Duodenal mucosa (tissue), 2 donors: ENCODE data around the gene SLC12A3.
"Not testable (repeated sequence)": the region's sequence is repeated elsewhere in the genome, so short reads cannot be mapped to it uniquely, and the experiment has no call there.

ENCODE experiments used
- H3K27ac ChIP-seq: one replicate; pipeline ENCODE4 v1.7.0; 2013; ENCODE audit warnings: low read depth, low read length
- H3K27me3 ChIP-seq, 2 donors: one replicate each; pipeline ENCODE4 v1.7.0; 2013; ENCODE audit warnings: low read length in 2 of 2, control low read depth in 1 of 2; ENCODE audit not compliant: insufficient read depth in 2 of 2, control insufficient read depth in 1 of 2
- H3K36me3 ChIP-seq, 2 donors: one replicate each; pipeline ENCODE4 v1.7.0; 2013; ENCODE audit warnings: low read length in 2 of 2, control low read depth in 1 of 2; ENCODE audit not compliant: insufficient read depth in 2 of 2, control insufficient read depth in 1 of 2
- H3K4me1 ChIP-seq, 2 donors: one replicate each; pipeline ENCODE4 v1.7.0; 2013; ENCODE audit warnings: low read length in 2 of 2, control low read depth in 1 of 2; ENCODE audit not compliant: insufficient read depth in 2 of 2, control insufficient read depth in 1 of 2
- H3K4me3 ChIP-seq, 2 donors: one replicate each; pipeline ENCODE4 v1.7.0; 2013; ENCODE audit warnings: low read length in 2 of 2, low read depth in 1 of 2
- H3K9ac ChIP-seq, 2 donors: one replicate each; pipeline ENCODE4 v1.7.0; 2013; ENCODE audit warnings: low read length in 2 of 2, low read depth in 1 of 2
- H3K9me3 ChIP-seq, 2 donors: one replicate each; pipeline ENCODE4 v1.7.0; 2013; ENCODE audit warnings: low read length in 2 of 2, control low read depth in 1 of 2; ENCODE audit not compliant: control insufficient read depth in 1 of 2

Gene SLC12A3

DNA sequence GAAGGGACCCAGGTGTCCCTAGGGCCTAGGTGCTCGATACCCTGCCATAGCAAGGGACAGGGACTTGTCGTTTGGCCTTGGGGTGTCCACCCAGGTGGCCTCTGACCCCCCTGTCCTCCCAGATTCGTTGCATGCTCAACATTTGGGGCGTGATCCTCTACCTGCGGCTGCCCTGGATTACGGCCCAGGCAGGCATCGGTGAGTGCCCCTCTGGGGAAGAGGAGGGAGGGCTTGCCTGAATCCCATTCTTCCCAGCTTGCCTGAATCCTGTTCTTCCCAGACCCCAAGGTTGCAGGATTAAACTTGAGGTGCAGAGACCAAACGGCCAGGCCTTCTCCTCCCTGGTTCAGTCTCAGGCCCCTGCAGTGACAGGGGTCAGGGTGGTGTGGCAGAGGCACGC is 3.2 kb downstream of the SLC12A3 start:
- Histone ChIP-seq H3K4me3 (no peak overlapping the region), H3K36me3 (no peaks in the 10 kb centered on the region), H3K27me3 (no peaks in the 10 kb centered on the region), H3K9ac (no peak overlapping the region), H3K27ac (no peak overlapping the region), H3K9me3 (no peaks in the 10 kb centered on the region), H3K4me1 (peaks cover 6 to 11% of the 10 kb centered on the region in 2 donors)

DNA sequence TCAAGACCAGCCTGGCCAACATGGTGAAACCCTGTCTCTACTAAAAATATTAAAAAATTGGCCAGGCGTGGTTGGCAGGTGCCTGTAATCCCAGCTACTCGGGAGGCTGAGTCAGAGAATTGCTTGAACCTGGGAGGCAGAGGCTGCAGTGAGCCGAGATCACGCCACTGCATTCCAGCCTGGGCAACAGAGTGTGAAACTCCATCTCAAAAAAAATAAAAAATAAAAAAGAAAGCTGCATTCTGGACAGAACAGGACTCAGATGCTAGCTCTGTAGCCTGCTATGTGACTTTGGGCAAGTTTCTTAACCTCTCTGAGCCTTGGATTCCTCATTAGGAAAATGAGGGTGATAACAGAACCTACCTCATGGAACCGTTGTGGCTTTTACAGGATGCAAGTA is 3.8 kb downstream of the SLC12A3 start:
- not testable (repeated sequence) for H3K36me3 ChIP-seq, H3K9me3 ChIP-seq, H3K9ac ChIP-seq, H3K27ac ChIP-seq, H3K4me3 ChIP-seq, H3K4me1 ChIP-seq, H3K27me3 ChIP-seq

DNA sequence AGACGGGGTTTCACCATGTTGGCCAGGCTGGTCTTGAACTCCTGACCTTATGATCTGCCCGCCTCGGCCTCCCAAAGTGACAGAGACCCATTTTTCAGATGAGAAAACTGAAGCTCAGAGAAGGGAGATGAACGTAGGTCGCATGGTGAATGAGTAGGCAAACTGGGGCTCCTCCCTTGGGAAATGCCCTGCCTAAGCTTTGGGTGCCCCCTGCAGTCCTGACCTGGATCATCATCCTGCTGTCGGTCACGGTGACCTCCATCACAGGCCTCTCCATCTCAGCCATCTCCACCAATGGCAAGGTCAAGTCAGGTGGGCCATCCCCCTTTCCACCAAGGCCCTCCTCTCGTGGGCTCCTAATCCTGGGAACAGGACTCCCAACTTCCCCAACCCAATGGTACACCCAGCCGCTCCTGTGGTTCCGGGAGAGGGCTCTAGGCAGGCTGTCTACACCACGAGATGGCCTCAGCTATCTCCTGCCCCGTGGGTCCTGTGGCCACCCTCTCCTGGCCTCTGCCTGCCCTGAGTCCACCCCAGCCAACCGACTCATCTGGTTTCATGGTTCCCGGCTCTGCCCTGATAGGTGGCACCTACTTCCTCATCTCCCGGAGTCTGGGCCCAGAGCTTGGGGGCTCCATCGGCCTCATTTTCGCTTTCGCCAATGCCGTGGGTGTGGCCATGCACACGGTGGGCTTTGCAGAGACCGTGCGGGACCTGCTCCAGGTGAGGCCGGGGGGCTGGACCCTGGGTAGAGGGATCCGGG is 4.7 kb downstream of the SLC12A3 start:
- Histone ChIP-seq H3K9me3 (no peaks in the 10 kb centered on the region), H3K4me3 (no peak overlapping the region), H3K27me3 (no peaks in the 10 kb centered on the region), H3K9ac (no peak overlapping the region), H3K4me1 (peaks cover 5 to 10% of the 10 kb centered on the region in 2 donors), H3K36me3 (no peaks in the 10 kb centered on the region), H3K27ac (no peak overlapping the region)

DNA sequence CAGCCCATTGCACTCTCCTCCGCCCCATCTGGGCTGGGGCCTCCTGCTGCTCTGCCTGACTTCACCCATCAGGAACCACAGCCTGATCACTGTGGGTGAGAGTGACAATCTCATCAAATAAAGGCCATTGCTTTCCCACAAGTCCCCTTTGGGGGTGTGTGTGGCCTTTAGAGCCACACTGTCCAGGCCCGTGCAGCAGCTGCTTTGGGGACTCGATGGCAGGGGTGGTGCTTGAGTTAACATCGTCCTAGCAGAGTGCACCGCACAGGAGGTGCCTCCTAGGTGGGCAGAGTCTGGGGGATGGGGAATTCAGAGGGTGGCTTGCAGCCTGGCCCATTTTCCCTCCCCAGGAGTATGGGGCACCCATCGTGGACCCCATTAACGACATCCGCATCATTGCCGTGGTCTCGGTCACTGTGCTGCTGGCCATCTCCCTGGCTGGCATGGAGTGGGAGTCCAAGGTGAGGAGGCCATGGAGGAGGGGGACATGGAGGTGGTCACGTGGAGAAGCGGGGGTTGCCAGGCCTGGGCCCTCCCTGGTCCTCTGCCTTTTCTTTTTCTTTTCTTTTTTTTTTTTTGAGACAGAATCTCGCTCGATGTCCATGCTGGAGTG is 5.4 kb downstream of the SLC12A3 start:
- Histone ChIP-seq H3K4me3 (no peak overlapping the region), H3K9me3 (no peaks in the 10 kb centered on the region), H3K27me3 (no peaks in the 10 kb centered on the region), H3K27ac (no peak overlapping the region), H3K4me1 (peaks cover 5 to 10% of the 10 kb centered on the region in 2 donors), H3K36me3 (no peaks in the 10 kb centered on the region), H3K9ac (no peak overlapping the region)

DNA sequence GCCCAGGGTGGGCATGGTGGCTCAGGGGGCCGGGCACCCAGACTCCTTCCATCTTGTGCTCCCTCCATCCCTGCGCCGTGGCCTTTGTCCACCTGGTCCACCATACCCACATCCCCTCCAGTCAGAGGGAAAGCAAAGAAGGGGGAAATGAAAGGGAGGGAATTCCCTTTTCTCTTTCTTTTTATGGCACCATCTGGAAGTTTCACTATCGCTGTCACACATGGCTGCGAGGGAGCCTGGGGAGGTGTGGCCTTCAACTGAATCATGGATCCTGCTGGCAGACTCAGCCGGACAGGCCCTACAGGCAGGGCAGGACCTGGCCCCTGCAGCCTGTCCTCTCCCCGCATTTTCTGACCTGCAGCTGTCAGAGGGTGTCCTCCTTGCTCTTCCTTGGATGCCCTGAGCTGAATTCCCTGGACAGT is 6.2 kb downstream of the SLC12A3 start:
- Histone ChIP-seq H3K27ac (peak overlapping the region; percentile 20), H3K27me3 (no peaks in the 10 kb centered on the region), H3K36me3 (no peaks in the 10 kb centered on the region), H3K9me3 (no peaks in the 10 kb centered on the region), H3K4me3 (no peak overlapping the region), H3K9ac (no peak overlapping the region), H3K4me1 (peaks cover 5 to 10% of the 10 kb centered on the region in 2 donors)

DNA sequence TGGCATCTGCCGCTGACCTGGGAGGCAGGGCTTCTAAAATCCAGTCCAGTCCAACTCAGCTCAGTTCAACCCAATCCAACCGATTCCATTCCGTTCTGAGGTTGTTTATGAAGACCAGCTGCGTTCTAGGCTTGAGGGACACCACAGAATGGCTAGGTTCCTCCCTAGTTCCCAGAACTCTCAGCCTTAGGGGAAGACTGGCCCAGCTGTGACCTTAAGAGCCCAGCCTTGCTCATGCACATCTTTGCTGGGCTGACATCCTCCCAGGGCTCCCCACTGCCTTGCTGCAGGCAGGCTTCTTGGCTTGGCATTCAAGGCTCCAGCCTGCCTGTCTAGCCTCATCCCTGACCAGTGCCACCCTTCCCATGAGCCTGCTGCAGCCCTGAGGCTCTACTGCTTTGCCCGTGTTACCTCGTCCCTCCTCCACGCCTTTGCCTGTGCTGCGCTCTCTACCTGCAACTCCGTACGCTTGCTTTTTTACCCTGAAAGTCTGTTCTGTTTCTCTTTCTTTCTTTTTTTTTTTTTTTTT is 7.9 kb downstream of the SLC12A3 start:
- Histone ChIP-seq H3K4me1 (peaks cover 5 to 10% of the 10 kb centered on the region in 2 donors), H3K27me3 (no peaks in the 10 kb centered on the region), H3K9me3 (no peaks in the 10 kb centered on the region), H3K4me3 (no peak overlapping the region), H3K9ac (no peak overlapping the region), H3K27ac (no peak overlapping the region), H3K36me3 (no peaks in the 10 kb centered on the region)

DNA sequence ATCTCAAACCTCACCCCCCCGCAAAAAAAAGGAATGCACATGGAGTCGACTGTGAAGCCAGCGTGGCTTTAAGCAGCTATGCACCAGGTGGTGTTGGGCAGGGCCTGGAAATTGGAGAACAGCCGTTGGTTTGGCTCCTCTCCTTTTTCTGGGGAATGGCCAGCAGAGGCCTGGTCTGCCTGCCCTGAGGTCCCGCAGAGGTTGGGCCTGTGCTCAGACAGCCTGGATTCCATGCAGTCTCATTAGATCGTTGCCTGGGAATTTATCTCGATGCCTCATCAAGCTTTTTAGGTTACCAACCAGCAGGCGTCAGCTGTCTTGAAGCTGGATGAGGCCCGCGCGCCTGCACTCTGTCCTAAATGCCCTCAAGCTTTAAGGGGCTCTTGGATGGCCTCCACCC is 9.8 kb downstream of the SLC12A3 start:
- Histone ChIP-seq H3K4me1 (peaks cover 5 to 10% of the 10 kb centered on the region in 2 donors), H3K4me3 (no peak overlapping the region), H3K27ac (no peak overlapping the region), H3K36me3 (no peaks in the 10 kb centered on the region), H3K27me3 (no peaks in the 10 kb centered on the region), H3K9me3 (no peaks in the 10 kb centered on the region), H3K9ac (no peak overlapping the region)

DNA sequence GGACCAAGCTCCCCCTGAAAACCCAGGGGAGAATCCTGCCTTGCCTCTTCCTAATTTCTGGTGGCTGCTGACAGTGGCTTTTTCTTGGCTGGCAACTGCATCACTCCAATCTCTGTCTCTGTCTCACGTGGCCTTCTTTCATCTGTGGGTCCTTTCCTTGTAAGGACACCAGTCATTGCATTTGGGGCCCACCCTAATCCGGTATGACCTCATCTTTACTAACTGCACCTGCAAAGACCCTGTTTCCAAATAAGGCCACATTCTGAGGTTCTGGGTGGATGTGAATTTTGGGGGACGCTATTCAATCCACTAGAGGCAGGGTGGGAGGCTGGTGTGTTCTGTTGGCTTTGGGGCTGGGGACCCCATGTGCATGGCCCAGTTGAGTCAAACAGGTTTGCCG is 11.0 kb downstream of the SLC12A3 start:
- H3K27ac ChIP-seq, result no peak overlapping the region
- H3K36me3 ChIP-seq, result no peaks in the 10 kb centered on the region
- no peak overlapping the region for H3K9ac ChIP-seq
- no peak overlapping the region for H3K4me3 ChIP-seq
- H3K4me1 ChIP-seq, result peaks cover 4 to 5% of the 10 kb centered on the region in 2 donors
- H3K27me3 ChIP-seq, result no peaks in the 10 kb centered on the region
- no peaks in the 10 kb centered on the region for H3K9me3 ChIP-seq

DNA sequence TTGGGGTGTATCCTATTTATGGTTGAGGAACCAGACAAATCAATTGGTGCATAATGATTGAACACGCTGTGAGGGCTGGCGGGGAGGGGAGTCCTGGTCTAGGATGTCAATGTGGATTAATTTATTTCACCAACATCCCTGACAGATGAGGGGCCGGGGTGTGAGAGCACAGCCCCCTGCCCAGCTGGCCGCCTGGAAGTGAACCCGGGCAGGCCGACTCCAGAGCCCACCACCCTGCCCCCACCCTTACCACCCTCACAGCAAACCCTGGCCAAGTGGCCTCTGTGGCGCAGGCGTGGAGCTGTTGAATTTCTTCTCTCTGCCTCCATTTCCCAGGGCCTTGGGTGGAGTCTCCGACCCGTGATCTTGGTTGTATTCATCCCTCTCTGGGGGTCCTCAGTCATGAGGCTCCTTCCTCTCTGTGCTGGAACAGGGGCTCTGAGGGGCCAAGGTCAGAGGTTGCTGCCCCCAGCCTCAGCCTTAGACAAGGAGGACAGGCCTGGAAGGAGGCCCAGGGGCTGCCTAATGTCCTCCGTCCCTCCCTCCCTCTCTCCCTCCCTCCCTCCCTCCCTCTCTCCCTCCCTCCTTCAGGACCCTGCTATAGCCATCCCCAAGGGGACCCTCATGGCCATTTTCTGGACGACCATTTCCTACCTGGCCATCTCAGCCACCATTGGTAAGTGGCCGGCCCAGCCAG is 12.6 kb downstream of the SLC12A3 start:
- H3K36me3 ChIP-seq, result no peaks in the 10 kb centered on the region
- H3K4me3 ChIP-seq, result no peak overlapping the region
- H3K9ac ChIP-seq, result no peak overlapping the region
- no peaks in the 10 kb centered on the region for H3K9me3 ChIP-seq
- peaks cover 0 to 1% of the 10 kb centered on the region in 2 donors for H3K4me1 ChIP-seq
- no peaks in the 10 kb centered on the region for H3K27me3 ChIP-seq
- no peak overlapping the region for H3K27ac ChIP-seq

DNA sequence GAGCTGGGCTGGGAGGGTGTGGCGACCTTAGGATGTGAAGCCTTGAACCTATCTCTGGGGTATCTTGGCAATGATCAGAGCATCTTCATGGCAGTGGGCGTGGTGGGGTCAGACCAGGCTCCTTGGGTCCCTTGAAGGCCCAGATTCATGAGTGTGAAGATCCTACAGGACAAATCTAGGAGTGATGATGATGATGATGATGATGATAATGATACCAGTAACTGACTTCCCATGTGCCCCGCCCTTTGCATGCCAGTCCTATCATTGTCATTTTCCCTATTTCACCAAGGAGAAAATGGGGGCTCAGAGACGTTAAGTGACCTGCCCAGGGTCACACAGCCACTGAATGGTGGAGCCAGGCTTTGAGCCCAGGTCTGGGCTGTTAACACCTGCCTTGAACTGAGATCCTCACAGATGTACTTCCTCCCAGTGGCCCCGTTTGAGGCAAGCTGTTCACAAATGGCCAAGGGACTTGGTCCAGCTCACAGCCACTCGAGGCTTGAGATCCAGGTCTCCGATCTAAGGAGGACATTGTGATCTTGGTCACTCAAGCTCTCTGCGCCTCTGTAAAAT is 13.4 kb downstream of the SLC12A3 start:
- H3K4me1 ChIP-seq, result no peaks in the 10 kb centered on the region
- H3K4me3 ChIP-seq, result no peak overlapping the region
- H3K27ac ChIP-seq, result no peak overlapping the region

More for the DNA sequence above, 13.4 kb downstream of the SLC12A3 start:
- no peak overlapping the region for H3K9ac ChIP-seq
- no peaks in the 10 kb centered on the region for H3K27me3 ChIP-seq
- H3K9me3 ChIP-seq, result no peaks in the 10 kb centered on the region
- H3K36me3 ChIP-seq, result no peaks in the 10 kb centered on the region
